ENCODE measurements around the gene RBM19. TPM values are rescaled to one million over a fixed set of nuclear protein-coding genes. Genes with fewer than 3 reads are reported as not detected.

Gene RBM19
- polyA plus RNA-seq, 2 of the 4 experiments (the other 2 are of a cell fraction) = 16.0 to 18.6 TPM

Small RNAs within 50 kb of the gene (small RNA-seq; reads per million reads assigned to genes)
- 0 to 0.19 (median 0) reads per million in 6 experiments for gene DYNLL1P4

Data from A549 (cell line).